CD4-positive, alpha-beta T cell (primary cell): Measurements from ENCODE around the gene CAMSAP1. TPM values are rescaled to one million over a fixed set of nuclear protein-coding genes. Genes with fewer than 3 reads are reported as not detected.

Experiments
- ATAC-seq: fragments of 200-7000 bp; cut with Tn5 transposase; one replicate; pipeline ENCODE4 v1.10.0; 2022; ENCODE audit warnings: mild to moderate bottlenecking; ENCODE audit not compliant: poor library complexity
- CTCF ChIA-PET: fragments of 350-600 bp; sonication (Branson Sonifier 250); formaldehyde crosslinking; loops from one replicate; lab custom pipeline; 2021; ENCODE audit warnings: antibody characterized with exemption, inconsistent platforms; lab: Charles Lee
- POLR2A ChIA-PET: fragments of 350-600 bp; sonication (Branson Sonifier 250); formaldehyde crosslinking; loops from one replicate; lab custom pipeline; 2021; ENCODE audit warnings: antibody characterized with exemption, inconsistent platforms; lab: Charles Lee
- DNase-seq, 14 experiments: peaks; one replicate each; pipeline ENCODE4 v3.0.0-alpha.2; 2013 to 2020; ENCODE audit warnings: mixed read lengths in 2 of 14
- H3K27ac ChIP-seq, 2 donors: one replicate each; pipeline versions ENCODE4 v1.5.1 to v1.7.0; 2013; ENCODE audit warnings: low read length in 2 of 2, low read depth in 1 of 2, mild to moderate bottlenecking in 1 of 2
- H3K27me3 ChIP-seq, 2 experiments: 1 replicate in 1 of 2; 2 replicates in 1 of 2; pipeline versions ENCODE4 v1.6.1 to v1.7.0; 2013; ENCODE audit warnings: low read length in 2 of 2, control low read depth in 1 of 2, mild to moderate bottlenecking in 1 of 2, moderate library complexity in 1 of 2; ENCODE audit not compliant: insufficient read depth in 2 of 2, control insufficient read depth in 1 of 2
- H3K36me3 ChIP-seq: one replicate; pipeline ENCODE4 v1.6.1; 2013; ENCODE audit warnings: low read length, control low read depth; ENCODE audit not compliant: insufficient read depth
- H3K4me1 ChIP-seq: one replicate; pipeline ENCODE4 v1.6.1; 2013; ENCODE audit warnings: low read length, control low read depth; ENCODE audit not compliant: insufficient read depth
- H3K4me3 ChIP-seq: one replicate; pipeline ENCODE4 v1.5.1; 2013; ENCODE audit warnings: mild to moderate bottlenecking, low read length, moderate library complexity
- H3K9me3 ChIP-seq, 2 experiments: 1 replicate in 1 of 2; 2 replicates in 1 of 2; pipeline versions ENCODE4 v1.6.1 to v1.7.0; 2013; ENCODE audit warnings: low read length in 2 of 2, mild to moderate bottlenecking in 2 of 2, control low read depth in 1 of 2, moderate library complexity in 1 of 2; ENCODE audit not compliant: control insufficient read depth in 1 of 2, insufficient read depth in 1 of 2
- H3K27ac Mint-ChIP-seq: one replicate; pipeline ENCODE4 v1.8.0; 2020; ENCODE audit warnings: mixed read lengths
- H3K27me3 Mint-ChIP-seq: one replicate; pipeline ENCODE4 v1.8.0; 2021; ENCODE audit warnings: mixed read lengths
- H3K36me3 Mint-ChIP-seq: one replicate; pipeline ENCODE4 v1.8.0; 2021; ENCODE audit warnings: low read depth, mixed read lengths
- H3K4me1 Mint-ChIP-seq: one replicate; pipeline ENCODE4 v1.8.0; 2021; ENCODE audit warnings: low read depth, mixed read lengths
- H3K4me3 Mint-ChIP-seq: one replicate; pipeline ENCODE4 v1.8.0; 2020; ENCODE audit warnings: mild to moderate bottlenecking, mixed read lengths
- H3K9me3 Mint-ChIP-seq: one replicate; pipeline ENCODE4 v1.8.0; 2020; ENCODE audit warnings: mixed read lengths
- intact Hi-C, 2 experiments: fragments of 100-400 bp; cut with DNase I in 1 of 2; cut with micrococcal nuclease in 1 of 2; formaldehyde crosslinking; loops; one replicate each; pipeline versions ENCODE4 v1.15.1 to v1.9.0; 2023 to 2025; cut with DNase I, micrococcal nuclease
- total RNA-seq, 174 experiments: library from RNA in 2 of 174; stranded (reverse) in 2 of 174; gene quantifications; one replicate each; pipeline ENCODE4 v1.2.3 and lab custom pipeline; 2021 to 2026
- TF ChIP-seq, protein P1 (sequence below): fragments of 200-600 bp; IDR thresholded peaks from one replicate; pipeline ENCODE4 v1.8.0; 2022; ENCODE audit warnings: antibody characterized with exemption, mild to moderate bottlenecking

The CAMSAP1 gene
- total RNA-seq, 2 experiments from 2014 or later: 16.8 to 18.2 TPM

DNA sequence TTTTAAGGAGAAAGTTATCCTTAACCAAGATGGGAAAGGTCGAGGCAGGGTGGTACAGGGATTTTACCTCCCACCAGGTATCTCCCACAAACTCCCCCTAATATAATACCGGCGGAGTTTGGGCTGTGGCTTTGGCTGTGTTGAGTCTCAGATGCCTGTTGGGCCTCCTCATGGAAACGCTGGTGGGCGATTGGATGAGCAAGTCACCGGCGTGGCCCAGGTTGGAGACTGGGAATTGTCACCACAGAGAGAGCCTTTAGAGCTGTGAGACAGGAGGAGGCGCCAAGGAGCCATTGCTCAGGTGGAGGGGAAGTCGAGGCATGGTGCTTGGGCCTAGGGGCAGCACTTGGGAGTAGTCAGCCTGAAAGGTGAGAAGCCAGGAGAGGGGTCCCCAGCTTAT lies 3.4 kb upstream of the CAMSAP1 start:
- intact Hi-C loops: no loop called here
- Mint-ChIP-seq H3K27ac (no peak overlapping the region), H3K9me3 (peaks cover 11% of the 10 kb centered on the region), H3K36me3 (peaks cover 71% of the 10 kb centered on the region), H3K4me1 (peaks cover 36% of the 10 kb centered on the region), H3K4me3 (peak overlapping the region; percentile 71), H3K27me3 (no peaks in the 10 kb centered on the region)
- POLR2A ChIA-PET: no interaction called here
- DNase-seq (peak in 1 of 14 experiments; percentile 24), ATAC-seq (no peak)
- no peaks in the 10 kb centered on the region for H3K27me3 ChIP-seq
- TF ChIP-seq, protein P1, sequence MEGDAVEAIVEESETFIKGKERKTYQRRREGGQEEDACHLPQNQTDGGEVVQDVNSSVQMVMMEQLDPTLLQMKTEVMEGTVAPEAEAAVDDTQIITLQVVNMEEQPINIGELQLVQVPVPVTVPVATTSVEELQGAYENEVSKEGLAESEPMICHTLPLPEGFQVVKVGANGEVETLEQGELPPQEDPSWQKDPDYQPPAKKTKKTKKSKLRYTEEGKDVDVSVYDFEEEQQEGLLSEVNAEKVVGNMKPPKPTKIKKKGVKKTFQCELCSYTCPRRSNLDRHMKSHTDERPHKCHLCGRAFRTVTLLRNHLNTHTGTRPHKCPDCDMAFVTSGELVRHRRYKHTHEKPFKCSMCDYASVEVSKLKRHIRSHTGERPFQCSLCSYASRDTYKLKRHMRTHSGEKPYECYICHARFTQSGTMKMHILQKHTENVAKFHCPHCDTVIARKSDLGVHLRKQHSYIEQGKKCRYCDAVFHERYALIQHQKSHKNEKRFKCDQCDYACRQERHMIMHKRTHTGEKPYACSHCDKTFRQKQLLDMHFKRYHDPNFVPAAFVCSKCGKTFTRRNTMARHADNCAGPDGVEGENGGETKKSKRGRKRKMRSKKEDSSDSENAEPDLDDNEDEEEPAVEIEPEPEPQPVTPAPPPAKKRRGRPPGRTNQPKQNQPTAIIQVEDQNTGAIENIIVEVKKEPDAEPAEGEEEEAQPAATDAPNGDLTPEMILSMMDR: no peak
- H3K27ac ChIP-seq: no peak overlapping the region
- H3K4me1 ChIP-seq: peaks cover 31% of the 10 kb centered on the region
- no peak overlapping the region for H3K4me3 ChIP-seq
- H3K36me3 ChIP-seq: peaks cover 32% of the 10 kb centered on the region
- CTCF ChIA-PET: no interaction called here
- H3K9me3 ChIP-seq: peaks cover 21 to 29% of the 10 kb centered on the region in 2 experiments

GRCh38 chr9:135910216-135910615 lies 2.9 kb upstream of the CAMSAP1 start:
- H3K36me3 Mint-ChIP-seq: peaks cover 65% of the 10 kb centered on the region
- intact Hi-C loops: no loop called here
- TF ChIP-seq, protein P1: no peak
- H3K4me1 ChIP-seq: peaks cover 36% of the 10 kb centered on the region
- CTCF ChIA-PET: no interaction called here
- no peaks in the 10 kb centered on the region for H3K27me3 ChIP-seq
- peak overlapping the region; percentile 71 for H3K4me3 Mint-ChIP-seq
- H3K4me1 Mint-ChIP-seq: peaks cover 42% of the 10 kb centered on the region
- ATAC-seq: no peak
- peaks cover 16 to 26% of the 10 kb centered on the region in 2 experiments for H3K9me3 ChIP-seq
- no peak overlapping the region for H3K27ac Mint-ChIP-seq
- no peak for DNase-seq
- H3K9me3 Mint-ChIP-seq: peaks cover 6% of the 10 kb centered on the region
- POLR2A ChIA-PET: interaction anchor here (0.6 kb wide), 1 partner anchor 1826 kb away, joined by 4 read pairs; no protein-coding TSS in a partner anchor
- no peaks in the 10 kb centered on the region for H3K27me3 Mint-ChIP-seq
- peaks cover 27% of the 10 kb centered on the region for H3K36me3 ChIP-seq
- H3K4me3 ChIP-seq: no peak overlapping the region
- no peak overlapping the region for H3K27ac ChIP-seq

DNA sequence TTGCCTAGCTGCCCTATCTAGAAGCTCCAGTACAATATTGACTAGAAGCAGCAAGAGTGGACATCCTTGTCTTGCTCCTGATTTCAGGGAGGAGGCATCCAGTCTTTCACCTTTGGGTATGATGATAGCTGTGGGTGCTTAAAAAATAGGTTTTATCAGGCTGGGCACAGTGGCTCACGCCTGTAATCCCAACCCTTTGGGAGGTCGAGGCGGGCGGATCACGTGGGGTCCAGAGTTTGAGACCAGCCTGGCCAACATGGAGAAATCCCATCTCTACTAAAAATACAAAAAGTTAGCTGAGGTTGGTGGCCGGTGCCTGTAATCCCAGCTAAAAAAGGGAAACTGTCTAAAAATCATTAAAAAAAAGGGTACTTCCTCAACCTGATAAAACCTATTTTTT lies 2.0 kb upstream of the CAMSAP1 start:
- Histone ChIP-seq H3K4me3 (no peak overlapping the region), H3K36me3 (peaks cover 19% of the 10 kb centered on the region), H3K27me3 (no peaks in the 10 kb centered on the region), H3K4me1 (peaks cover 44% of the 10 kb centered on the region), H3K27ac (no peak overlapping the region), H3K9me3 (peaks cover 10 to 19% of the 10 kb centered on the region in 2 experiments)
- Mint-ChIP-seq H3K4me1 (peaks cover 50% of the 10 kb centered on the region), H3K27ac (peak overlapping the region; percentile 76), H3K36me3 (peaks cover 57% of the 10 kb centered on the region), H3K27me3 (no peaks in the 10 kb centered on the region), H3K9me3 (peaks cover 6% of the 10 kb centered on the region), H3K4me3 (peak overlapping the region; percentile 88)
- ChIA-PET POLR2A (interaction anchor here (1.6 kb wide), 1 partner anchor 52 kb away, joined by 3 read pairs; the partner anchor contains the start of gene UBAC1), CTCF (no interaction called here)
- no peak for ATAC-seq
- TF ChIP-seq, protein P1: no peak
- intact Hi-C loops: loop anchor here (2.0 to 10.0 kb wide), 4 partner anchors 53 to 1845 kb away; partner anchors contain the start of genes BRD3 (in 1 of the 2), DNLZ (in 1 of the 2), QSOX2 (in 1 of the 2) and UBAC1 (in 1 of the 2)
- DNase-seq: peak in 1 of 14 experiments; percentile 23
